IMR-90 (cell line): ENCODE data around the gene REXO5. TPM values are rescaled to one million over a fixed set of nuclear protein-coding genes. Genes with fewer than 3 reads are reported as not detected.

Experiments
- ATAC-seq: fragments of 200-7000 bp; cut with Tn5 transposase; 2 replicates; pipeline ENCODE4 v1.9.1; 2020; ENCODE audit warnings: low read depth, mild to moderate bottlenecking, moderate library complexity
- BruUV-seq: library from RNA; stranded (reverse); fragments of 400-500 nt; replicated peaks from 2 replicates; lab custom pipeline; 2021; lab: Mats Ljungman, UMichigan
- CTCF ChIA-PET: fragments of 300-600 bp; formaldehyde crosslinking; extraction: SDS; loops from one replicate; lab custom pipeline; 2021; ENCODE audit warnings: antibody characterized with exemption; lab: Yijun Ruan, JAX
- POLR2A ChIA-PET: fragments of 300-600 bp; sonication (Branson Sonifier 250); formaldehyde crosslinking; loops from one replicate; lab custom pipeline; 2022; ENCODE audit warnings: antibody characterized with exemption; ENCODE audit not compliant: unreplicated experiment; lab: Charles Lee
- DNase-seq: peaks from one replicate; pipeline ENCODE4 v3.0.0; 2013
- H2AFZ ChIP-seq: replicated peaks from 2 replicates; pipeline ENCODE3; 2013; ENCODE audit warnings: low read length, mild to moderate bottlenecking; ENCODE audit not compliant: poor library complexity
- H2AK5ac ChIP-seq: 2 replicates; pipeline ENCODE4 v1.6.1; 2013; ENCODE audit warnings: low read depth, low read length, inconsistent platforms
- H2AK9ac ChIP-seq: replicated peaks from 2 replicates; pipeline ENCODE3; 2013; ENCODE audit warnings: mild to moderate bottlenecking, low read depth, low read length, moderate library complexity; ENCODE audit not compliant: poor library complexity
- H2BK120ac ChIP-seq: 2 replicates; pipeline ENCODE4 v1.6.1; 2013; ENCODE audit warnings: low read depth, low read length, inconsistent platforms
- H2BK15ac ChIP-seq: 3 replicates; pipeline ENCODE4 v1.6.1; 2013; ENCODE audit warnings: low read depth, low read length, inconsistent platforms
- H2BK20ac ChIP-seq: 2 replicates; pipeline ENCODE4 v1.6.1; 2013; ENCODE audit warnings: low read depth, mild to moderate bottlenecking, inconsistent platforms, low read length, moderate library complexity
- H2BK5ac ChIP-seq: 2 replicates; pipeline ENCODE4 v1.6.1; 2013; ENCODE audit warnings: mild to moderate bottlenecking, low read depth, low read length, inconsistent platforms; ENCODE audit not compliant: poor library complexity, severe bottlenecking
- H3K14ac ChIP-seq: replicated peaks from 2 replicates; pipeline ENCODE4 v1.6.1; 2013; ENCODE audit warnings: low read depth, low read length, inconsistent platforms
- H3K18ac ChIP-seq: 2 replicates; pipeline ENCODE4 v1.6.1; 2013; ENCODE audit warnings: low read depth, low read length, control low read depth
- H3K23ac ChIP-seq: 2 replicates; pipeline ENCODE4 v1.6.1; 2013; ENCODE audit warnings: low read depth, low read length, inconsistent platforms
- H3K27ac ChIP-seq: 2 replicates; pipeline ENCODE4 v1.5.1; 2013; ENCODE audit warnings: mild to moderate bottlenecking, control low read depth, low read length; ENCODE audit not compliant: insufficient read depth
- H3K27me3 ChIP-seq: 2 replicates; pipeline ENCODE4 v1.6.1; 2013; ENCODE audit warnings: low read length; ENCODE audit not compliant: control insufficient read depth, insufficient read depth
- H3K36me3 ChIP-seq: 2 replicates; pipeline ENCODE4 v1.6.1; 2013; ENCODE audit warnings: low read length, mixed read lengths; ENCODE audit not compliant: control insufficient read depth, insufficient read depth
- H3K4ac ChIP-seq: 2 replicates; pipeline ENCODE4 v1.6.1; 2013; ENCODE audit warnings: low read depth, low read length, inconsistent platforms
- H3K4me1 ChIP-seq: 2 replicates; pipeline ENCODE4 v1.6.1; 2013; ENCODE audit warnings: low read length, mixed read lengths; ENCODE audit not compliant: control insufficient read depth, insufficient read depth
- H3K4me2 ChIP-seq: 2 replicates; pipeline ENCODE4 v1.6.1; 2013; ENCODE audit warnings: low read depth, mild to moderate bottlenecking, control low read depth, low read length, moderate library complexity
- H3K4me3 ChIP-seq: 2 replicates; pipeline ENCODE4 v1.5.1; 2013; ENCODE audit warnings: low read depth, mild to moderate bottlenecking, control low read depth, low read length, moderate library complexity; ENCODE audit not compliant: insufficient read depth
- H3K56ac ChIP-seq: 2 replicates; pipeline ENCODE4 v1.6.1; 2013; ENCODE audit warnings: low read length, inconsistent platforms; ENCODE audit not compliant: insufficient read depth; ENCODE audit errors: extremely low read depth
- H3K79me1 ChIP-seq, 2 experiments: 2 replicates each; pipeline ENCODE4 v1.6.1; 2013; ENCODE audit warnings: low read length in 2 of 2, inconsistent platforms in 1 of 2, low read depth in 1 of 2
- H3K9ac ChIP-seq: 2 replicates; pipeline ENCODE4 v1.6.1; 2013; ENCODE audit warnings: low read depth, low read length, control low read depth
- H3K9me1 ChIP-seq: 2 replicates; pipeline ENCODE4 v1.6.1; 2013; ENCODE audit warnings: low read length, inconsistent platforms; ENCODE audit not compliant: insufficient read depth
- H3K9me3 ChIP-seq: 2 replicates; pipeline ENCODE4 v1.6.1; 2013; ENCODE audit warnings: low read length; ENCODE audit not compliant: control insufficient read depth, insufficient read depth
- H4K20me1 ChIP-seq: 2 replicates; pipeline ENCODE4 v1.6.1; 2013; ENCODE audit warnings: low read length, inconsistent platforms; ENCODE audit not compliant: insufficient read depth
- H4K5ac ChIP-seq: 2 replicates; pipeline ENCODE4 v1.6.1; 2013; ENCODE audit warnings: mild to moderate bottlenecking, low read depth, low read length, control low read depth
- H4K8ac ChIP-seq, 2 experiments: 2 replicates each; pipeline ENCODE4 v1.6.1; 2013; ENCODE audit warnings: low read depth in 2 of 2, low read length in 2 of 2, control low read depth in 1 of 2, inconsistent platforms in 1 of 2
- H4K91ac ChIP-seq: 2 replicates; pipeline ENCODE4 v1.6.1; 2013; ENCODE audit warnings: low read depth, low read length, inconsistent platforms; ENCODE audit not compliant: insufficient read depth
- BHLHE40 ChIP-seq: fragments of 150-350 bp; IDR thresholded peaks from 2 replicates; pipeline ENCODE4 v1.6.1; 2016; ENCODE audit warnings: mild to moderate bottlenecking, low read depth, low read length
- CEBPB ChIP-seq: IDR thresholded peaks from 2 replicates; pipeline ENCODE4 v1.6.1; 2012; ENCODE audit warnings: low read depth, low read length, improper control_type of control experiment
- CHD1 ChIP-seq: IDR thresholded peaks from 2 replicates; pipeline ENCODE4 v1.6.1; 2012; ENCODE audit warnings: low read depth, low read length, improper control_type of control experiment
- CTCF ChIP-seq: conservative IDR thresholded peaks from 2 replicates; pipeline ENCODE4 v1.5.1; 2012; ENCODE audit warnings: mild to moderate bottlenecking, low read depth, low read length, improper control_type of control experiment
- ELK1 ChIP-seq: fragments of 150-350 bp; IDR thresholded peaks from 2 replicates; pipeline ENCODE4 v1.6.1; 2016; ENCODE audit warnings: low read depth, mild to moderate bottlenecking, low read length, moderate library complexity, borderline replicate concordance
- FOS ChIP-seq: fragments of 150-350 bp; IDR thresholded peaks from 2 replicates; pipeline ENCODE4 v1.6.1; 2016; ENCODE audit warnings: low read depth, low read length
- MAFK ChIP-seq: IDR thresholded peaks from 2 replicates; pipeline ENCODE4 v1.6.1; 2012; ENCODE audit warnings: low read depth, low read length, improper control_type of control experiment
- NFE2L2 ChIP-seq: fragments of 150-350 bp; IDR thresholded peaks from 2 replicates; pipeline ENCODE4 v1.6.1; 2016; ENCODE audit warnings: low read depth, mild to moderate bottlenecking, low read length
- POLR2A ChIP-seq: IDR thresholded peaks from 2 replicates; pipeline ENCODE4 v1.6.1; 2012; ENCODE audit warnings: mild to moderate bottlenecking, low read depth, low read length
- RAD21 ChIP-seq: IDR thresholded peaks from 2 replicates; pipeline ENCODE4 v1.6.1; 2012; ENCODE audit warnings: low read length, improper control_type of control experiment
- RCOR1 ChIP-seq: IDR thresholded peaks from 2 replicates; pipeline ENCODE4 v1.6.1; 2012; ENCODE audit warnings: mild to moderate bottlenecking, low read length, improper control_type of control experiment; ENCODE audit not compliant: insufficient replicate concordance
- RFX5 ChIP-seq: IDR thresholded peaks from 2 replicates; pipeline ENCODE4 v1.8.0; 2012; ENCODE audit warnings: low read depth, mild to moderate bottlenecking, low read length, moderate library complexity
- SMC3 ChIP-seq: fragments of 150-350 bp; IDR thresholded peaks from 2 replicates; pipeline ENCODE4 v1.6.1; 2016; ENCODE audit warnings: low read depth, mild to moderate bottlenecking, antibody characterized with exemption, low read length, moderate library complexity
- USF2 ChIP-seq: fragments of 150-350 bp; IDR thresholded peaks from 2 replicates; pipeline ENCODE4 v1.6.1; 2017; ENCODE audit warnings: mild to moderate bottlenecking, antibody characterized with exemption, low read length, low read depth
- dilution Hi-C: fragments of 300-500 bp; cut with HindIII; formaldehyde crosslinking; loops from one replicate; pipeline ENCODE4 v1.14.3; 2018; ENCODE audit warnings: low sequenced_read_pairs; ENCODE audit not compliant: unreplicated experiment
- in situ Hi-C: fragments of 300-500 bp; cut with MboI; formaldehyde crosslinking; loops from 3 replicates; pipeline ENCODE4 v1.14.3; 2019; ENCODE audit warnings: low sequenced_read_pairs, inconsistent platforms, mixed read lengths
- intact Hi-C: fragments of 100-400 bp; cut with micrococcal nuclease; formaldehyde crosslinking; loops from 2 replicates; pipeline ENCODE4 v1.10.0; 2022
- polyA plus RNA-seq, 3 experiments: library from polyadenylated mRNA; depleted of rRNA; stranded (reverse); fragments of >200 nt; gene quantifications; 2 replicates each; pipeline ENCODE4 v1.2.3, GENCODE V29; 2012; ENCODE audit warnings: low replicate concordance in 1 of 3
- total RNA-seq: library from RNA; depleted of rRNA; stranded (reverse); fragments of >200 nt; gene quantifications from 2 replicates; pipeline ENCODE4 v1.2.3, GENCODE V29; 2012

The REXO5 gene
- total and polyA plus RNA-seq, 2 of the 4 experiments (the other 2 are of a cell fraction) = 3.7 to 7.0 TPM

- Histone ChIP-seq H2BK20ac (no peak overlapping the region), H3K4me1 (peaks cover 3% of the 10 kb centered on the region), H2AK9ac (no peak overlapping the region), H4K91ac (no peak overlapping the region), H2BK120ac (no peak overlapping the region), H3K9ac (no peak overlapping the region), H2AK5ac (no peak overlapping the region), H2AFZ (no peak overlapping the region), H3K36me3 (peaks cover 2% of the 10 kb centered on the region; the same call in 1 of the 2 replicates), H3K9me1 (no peaks in the 10 kb centered on the region), H3K18ac (no peak overlapping the region), H4K20me1 (no peaks in the 10 kb centered on the region), H2BK5ac (no peak overlapping the region), H3K4me3 (no peak overlapping the region), H2BK15ac (no peak overlapping the region), H3K56ac (no peak overlapping the region), H4K8ac (no peak overlapping the region), H3K14ac (no peak overlapping the region), H4K5ac (no peak overlapping the region), H3K9me3 (no peaks in the 10 kb centered on the region), H3K23ac (no peak overlapping the region), H3K79me1 (peaks cover 0 to 4% of the 10 kb centered on the region in 2 experiments; a peak in 1 of 4 replicates), H3K4ac (no peak overlapping the region), H3K4me2 (no peak overlapping the region), H3K27ac (no peak overlapping the region), H3K27me3 (no peaks in the 10 kb centered on the region)
- in situ Hi-C loops = no loop called here
- CTCF ChIA-PET = interaction anchor here (1.2 kb wide), 1 partner anchor 237 kb away, joined by 3 read pairs; no protein-coding TSS in a partner anchor
- no peak for DNase-seq
- intact Hi-C loops = no loop called here
- ATAC-seq = no peak
- TF ChIP-seq BHLHE40 = no peak
- TF ChIP-seq MAFK = no peak
- TF ChIP-seq FOS = no peak
- TF ChIP-seq RFX5 = no peak
- TF ChIP-seq POLR2A = no peak
- no peak for TF ChIP-seq RCOR1
- TF ChIP-seq RAD21 = no peak
- no peak for TF ChIP-seq CTCF
- no peak for TF ChIP-seq USF2
- TF ChIP-seq SMC3 = no peak
- no peak for TF ChIP-seq NFE2L2
- TF ChIP-seq ELK1 = no peak
- no peak for TF ChIP-seq CHD1
- no peak for TF ChIP-seq CEBPB
- dilution Hi-C loops = no loop called here
- POLR2A ChIA-PET = no interaction called here
- no TSS peak for BruUV-seq
These were observed 40.2 kb downstream of the REXO5 start for GRCh38 chr16:20846551-20846950.
